Measurements from ENCODE around the gene NUSAP1. TPM values are rescaled to one million over a fixed set of nuclear protein-coding genes. Genes with fewer than 3 reads are reported as not detected.
"Not testable (repeated sequence)": the region's sequence is repeated elsewhere in the genome, so short reads cannot be mapped to it uniquely, and the experiment has no call there.

NUSAP1 gene
- total RNA-seq, 4 donors from 2014 or later, result 11.1 to 19.0 (median 15.9) TPM

GRCh38 chr15:41301587-41301986 lies 31.1 kb upstream of the NUSAP1 start:
- Histone ChIP-seq H3K4me3 (no peak overlapping the region), H3K36me3 (peaks cover 30% of the 10 kb centered on the region), H3K4me1 (no peaks in the 10 kb centered on the region), H3K9me3 (no peaks in the 10 kb centered on the region), H3K27me3 (no peaks in the 10 kb centered on the region), H3K27ac (no peak overlapping the region)
- no peak for TF ChIP-seq POLR2A (IDR thresholded peaks at IDR 0.05)
- no peak for TF ChIP-seq POLR2AphosphoS5 (IDR thresholded peaks at IDR 0.05)
- TF ChIP-seq EP300 (IDR thresholded peaks at IDR 0.05), result no peak
- no peak for TF ChIP-seq CTCF (IDR thresholded peaks at IDR 0.05)
- DNase-seq (ENCODE audit: low spot score in 2 of 2), result no peak
- WGBS, result 71% methylated on average over 1 of the region's 1 CpG

- TF ChIP-seq CTCF (IDR thresholded peaks at IDR 0.05), result no peak
- Histone ChIP-seq H3K9me3 (no peaks in the 10 kb centered on the region), H3K4me3 (no peak overlapping the region), H3K27ac (no peak overlapping the region), H3K36me3 (peaks cover 4% of the 10 kb centered on the region), H3K27me3 (no peaks in the 10 kb centered on the region), H3K4me1 (no peaks in the 10 kb centered on the region)
- DNase-seq (ENCODE audit: low spot score in 2 of 2), result no peak
- WGBS, result 88% methylated on average over 3 of the region's 3 CpGs
Measured at GRCh38 chr15:41304149-41304770, 28.4 kb upstream of the NUSAP1 start.

- 86% methylated on average over 5 of the region's 5 CpGs for WGBS
- Histone ChIP-seq H3K27me3 (no peaks in the 10 kb centered on the region), H3K4me3 (no peak overlapping the region), H3K4me1 (no peaks in the 10 kb centered on the region), H3K27ac (no peak overlapping the region), H3K36me3 (peaks cover 5% of the 10 kb centered on the region), H3K9me3 (no peaks in the 10 kb centered on the region)
- DNase-seq (ENCODE audit: low spot score in 2 of 2), result no peak
- TF ChIP-seq EP300 (IDR thresholded peaks at IDR 0.05) (no peak), CTCF (IDR thresholded peaks at IDR 0.05) (no peak), POLR2A (IDR thresholded peaks at IDR 0.05) (no peak), POLR2AphosphoS5 (IDR thresholded peaks at IDR 0.05) (no peak)
Measured at GRCh38 chr15:41307679-41308078, 25.0 kb upstream of the NUSAP1 start.

- no peak overlapping the region for H3K27ac ChIP-seq
- no peaks in the 10 kb centered on the region for H3K9me3 ChIP-seq
- H3K4me3 ChIP-seq, result no peak overlapping the region
- no peaks in the 10 kb centered on the region for H3K4me1 ChIP-seq
- DNase-seq (ENCODE audit: low spot score in 2 of 2), result no peak
- no peaks in the 10 kb centered on the region for H3K27me3 ChIP-seq
- H3K36me3 ChIP-seq, result peaks cover 5% of the 10 kb centered on the region
- TF ChIP-seq POLR2AphosphoS5 (IDR thresholded peaks at IDR 0.05), result no peak
- no peak for TF ChIP-seq EP300 (IDR thresholded peaks at IDR 0.05)
- no peak for TF ChIP-seq CTCF (IDR thresholded peaks at IDR 0.05)
- no peak for TF ChIP-seq POLR2A (IDR thresholded peaks at IDR 0.05)
- 95% methylated on average over 2 of the region's 2 CpGs for WGBS
Measured at GRCh38 chr15:41309226-41309905, 23.3 kb upstream of the NUSAP1 start.

GRCh38 chr15:41320805-41321330 lies 11.8 kb upstream of the NUSAP1 start:
- 96% methylated on average over 20 of the region's 39 CpGs for WGBS
- not testable (repeated sequence) for DNase-seq (ENCODE audit: low spot score in 2 of 2); H3K4me3 ChIP-seq; H3K36me3 ChIP-seq; H3K9me3 ChIP-seq; H3K27me3 ChIP-seq; H3K4me1 ChIP-seq; H3K27ac ChIP-seq
